GM23338 (cell line): ENCODE results near the gene PPP2R1A. TPM values are rescaled to one million over a fixed set of nuclear protein-coding genes. Genes with fewer than 3 reads are reported as not detected.
A peak's percentile ranks its signal among the peaks of the same experiment; 100 is the strongest.

Experiments
- EZH2phosphoT487 ChIP-seq: fragments of 200-600 bp; sonication (generic); IDR thresholded peaks from one replicate; pipeline ENCODE4 v1.8.1; 2018; ENCODE audit warnings: antibody characterized with exemption; ENCODE audit not compliant: unreplicated experiment
- JUNB ChIP-seq: IDR thresholded peaks from one replicate; pipeline ENCODE4 v1.6.1; 2016; ENCODE audit warnings: antibody characterized with exemption; ENCODE audit not compliant: unreplicated experiment
- ZNF114 ChIP-seq: fragments of 250-450 bp; sonication (Bioruptor Pico); IDR thresholded peaks from 2 replicates; pipeline ENCODE4 v1.5.0; 2020; ENCODE audit warnings: mild to moderate bottlenecking, moderate library complexity
- microRNA-seq: library from miRNA; unstranded; fragments of <30 nt; microRNA quantifications from one replicate; pipeline ENCODE4, GENCODE V29; 2017
- polyA plus RNA-seq: library from polyadenylated mRNA; unstranded; fragments of >200 nt; fragmentation: Nextera tagmentation; extraction: Ambion mirVana; gene quantifications from 2 replicates; pipeline ENCODE4 v1.2.1, GENCODE V29; 2016
- small RNA-seq: library from RNA; depleted of rRNA; stranded (forward); fragments of <200 nt; gene quantifications from one replicate; pipeline ENCODE3, GENCODE V24; 2014; ENCODE audit warnings: low replicate concordance
- total RNA-seq: library from RNA; depleted of rRNA; stranded (reverse); fragments of >200 nt; shearing (Covaris generic); gene quantifications from 2 replicates; pipeline ENCODE4 v1.2.3, GENCODE V29; 2014; rRNA removed
- TF ChIP-seq, protein P1 (sequence below), 2 experiments: fragments of 200-600 bp in 1 of 2; sonication (generic) in 1 of 2; conservative IDR thresholded peaks; 2 replicates each; pipeline versions ENCODE4 v1.5.1 to v1.6.1; 2016 to 2017; ENCODE audit warnings: antibody characterized with exemption in 2 of 2, low read depth in 2 of 2, mild to moderate bottlenecking in 2 of 2, moderate library complexity in 1 of 2

The PPP2R1A gene
- total and polyA plus RNA-seq, 2 experiments from 2014 or later, result 212 to 381 TPM

GRCh38 chr19:52277471-52277870, 87.6 kb downstream of the PPP2R1A start (continued):
- TF ChIP-seq, protein P1, sequence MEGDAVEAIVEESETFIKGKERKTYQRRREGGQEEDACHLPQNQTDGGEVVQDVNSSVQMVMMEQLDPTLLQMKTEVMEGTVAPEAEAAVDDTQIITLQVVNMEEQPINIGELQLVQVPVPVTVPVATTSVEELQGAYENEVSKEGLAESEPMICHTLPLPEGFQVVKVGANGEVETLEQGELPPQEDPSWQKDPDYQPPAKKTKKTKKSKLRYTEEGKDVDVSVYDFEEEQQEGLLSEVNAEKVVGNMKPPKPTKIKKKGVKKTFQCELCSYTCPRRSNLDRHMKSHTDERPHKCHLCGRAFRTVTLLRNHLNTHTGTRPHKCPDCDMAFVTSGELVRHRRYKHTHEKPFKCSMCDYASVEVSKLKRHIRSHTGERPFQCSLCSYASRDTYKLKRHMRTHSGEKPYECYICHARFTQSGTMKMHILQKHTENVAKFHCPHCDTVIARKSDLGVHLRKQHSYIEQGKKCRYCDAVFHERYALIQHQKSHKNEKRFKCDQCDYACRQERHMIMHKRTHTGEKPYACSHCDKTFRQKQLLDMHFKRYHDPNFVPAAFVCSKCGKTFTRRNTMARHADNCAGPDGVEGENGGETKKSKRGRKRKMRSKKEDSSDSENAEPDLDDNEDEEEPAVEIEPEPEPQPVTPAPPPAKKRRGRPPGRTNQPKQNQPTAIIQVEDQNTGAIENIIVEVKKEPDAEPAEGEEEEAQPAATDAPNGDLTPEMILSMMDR (conservative IDR thresholded peaks at IDR 0.05; ENCODE audit: low read depth in 2 of 2), result no peak
- TF ChIP-seq JUNB, result no peak
- no peak for TF ChIP-seq EZH2phosphoT487
- TF ChIP-seq ZNF114 (CRISPR knock-in tag), result no peak

Small RNA genes lying within 50 kb of the gene (microRNA-seq; reads per million reads assigned to microRNA genes)
- not detected for gene MIR6801

Small RNA genes lying within 50 kb of the gene (small RNA-seq; reads per million reads assigned to genes)
- not detected for gene MIR6801
- not detected for gene RF00019
- 0.30 reads per million, percentile 12 among the genes with 10 or more reads in this experiment for gene RPL37P23

Other genes with a start within 250 kb of the PPP2R1A start
- gene ZNF350, start 203.2 kb upstream of the PPP2R1A start, total RNA-seq, result 5.6 and 5.8 TPM in 2 replicates
- gene ZNF350, start 203.2 kb upstream of the PPP2R1A start, polyA plus RNA-seq, result 3.6 and 7.6 TPM in 2 replicates
- 11.0 and 11.4 TPM in 2 replicates for gene ZNF615, start 181.8 kb upstream of the PPP2R1A start, total RNA-seq
- 3.7 and 4.5 TPM in 2 replicates for gene ZNF615, start 181.8 kb upstream of the PPP2R1A start, polyA plus RNA-seq
- 21.6 and 26.2 TPM in 2 replicates for gene ZNF614, start 161.7 kb upstream of the PPP2R1A start, total RNA-seq
- gene ZNF614, start 161.7 kb upstream of the PPP2R1A start, polyA plus RNA-seq, result 7.8 and 9.1 TPM in 2 replicates
- gene ZNF432, start 141.2 kb upstream of the PPP2R1A start, total RNA-seq, result 9.0 and 13.2 TPM in 2 replicates
- gene ZNF432, start 141.2 kb upstream of the PPP2R1A start, polyA plus RNA-seq, result 3.3 and 3.8 TPM in 2 replicates
- 12.8 and 20.0 TPM in 2 replicates for gene ZNF841, start 94.3 kb upstream of the PPP2R1A start, total RNA-seq
- gene ZNF841, start 94.3 kb upstream of the PPP2R1A start, polyA plus RNA-seq, result 3.8 and 5.3 TPM in 2 replicates
- gene ZNF616, start 50.1 kb upstream of the PPP2R1A start, total RNA-seq, result 28.3 and 28.8 TPM in 2 replicates
- 10.4 and 13.3 TPM in 2 replicates for gene ZNF616, start 50.1 kb upstream of the PPP2R1A start, polyA plus RNA-seq
- 15.7 and 18.6 TPM in 2 replicates for gene ZNF836, start 18.4 kb upstream of the PPP2R1A start, total RNA-seq
- 9.8 and 11.8 TPM in 2 replicates for gene ZNF836, start 18.4 kb upstream of the PPP2R1A start, polyA plus RNA-seq
- 23.5 and 29.3 TPM in 2 replicates for gene ZNF766, start 79.5 kb downstream of the PPP2R1A start, total RNA-seq
- 20.3 and 22.1 TPM in 2 replicates for gene ZNF766, start 79.5 kb downstream of the PPP2R1A start, polyA plus RNA-seq
- 34.1 and 39.4 TPM in 2 replicates for gene ZNF480, start 107.1 kb downstream of the PPP2R1A start, total RNA-seq
- 28.8 and 37.9 TPM in 2 replicates for gene ZNF480, start 107.1 kb downstream of the PPP2R1A start, polyA plus RNA-seq
- gene ZNF610, start 146.2 kb downstream of the PPP2R1A start, total RNA-seq, result 5.3 and 6.3 TPM in 2 replicates
- gene ZNF610, start 146.2 kb downstream of the PPP2R1A start, polyA plus RNA-seq, result 4.7 and 5.3 TPM in 2 replicates
- gene ZNF880, start 179.9 kb downstream of the PPP2R1A start, total RNA-seq, result 49.1 and 60.6 TPM in 2 replicates
- 56.3 and 57.4 TPM in 2 replicates for gene ZNF880, start 179.9 kb downstream of the PPP2R1A start, polyA plus RNA-seq
- 25.5 and 38.6 TPM in 2 replicates for gene ZNF528, start 207.8 kb downstream of the PPP2R1A start, total RNA-seq
- 30.0 and 32.8 TPM in 2 replicates for gene ZNF528, start 207.8 kb downstream of the PPP2R1A start, polyA plus RNA-seq
- 0.10 TPM in 1 of 2 replicates, not detected in the other for gene ZNF534, start 239.1 kb downstream of the PPP2R1A start, total RNA-seq
- gene ZNF534, start 239.1 kb downstream of the PPP2R1A start, polyA plus RNA-seq, result 0.23 and 1.0 TPM in 2 replicates